ENCODE measurements around the gene SYNPO2L.

DNA sequence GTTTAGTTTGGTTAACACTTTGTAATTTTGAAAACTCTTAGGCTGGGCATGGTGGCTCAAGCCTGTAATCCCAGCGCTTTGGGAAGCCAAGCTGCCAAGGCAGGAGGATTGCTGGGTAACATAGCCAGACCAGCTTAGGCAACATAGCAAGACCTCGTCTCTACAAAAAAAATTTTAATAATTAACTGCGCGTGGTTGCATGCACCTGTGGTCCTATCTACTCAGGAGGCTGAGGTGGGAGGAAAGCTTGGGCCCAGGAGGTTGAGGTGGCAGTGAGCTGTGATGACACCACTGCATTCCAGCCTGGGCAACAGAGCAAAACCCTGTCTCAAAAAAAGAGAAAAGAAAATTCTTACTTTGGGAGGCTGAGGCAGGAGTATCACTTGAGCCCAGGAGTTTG is 32.8 kb downstream of the SYNPO2L start:
- TF ChIP-seq ZNF565 (CRISPR knock-in tag; conservative IDR thresholded peaks at IDR 0.05; ENCODE audit: low read depth) (no peak), CSRNP3 (CRISPR knock-in tag; IDR thresholded peaks at IDR 0.05) (no peak), RARB (CRISPR knock-in tag; IDR thresholded peaks at IDR 0.05) (no peak), TOX (CRISPR knock-in tag; IDR thresholded peaks at IDR 0.05; ENCODE audit: borderline replicate concordance) (no peak), ZFP3 (CRISPR knock-in tag; IDR thresholded peaks at IDR 0.05) (no peak)
- TF ChIP-seq, protein P1, sequence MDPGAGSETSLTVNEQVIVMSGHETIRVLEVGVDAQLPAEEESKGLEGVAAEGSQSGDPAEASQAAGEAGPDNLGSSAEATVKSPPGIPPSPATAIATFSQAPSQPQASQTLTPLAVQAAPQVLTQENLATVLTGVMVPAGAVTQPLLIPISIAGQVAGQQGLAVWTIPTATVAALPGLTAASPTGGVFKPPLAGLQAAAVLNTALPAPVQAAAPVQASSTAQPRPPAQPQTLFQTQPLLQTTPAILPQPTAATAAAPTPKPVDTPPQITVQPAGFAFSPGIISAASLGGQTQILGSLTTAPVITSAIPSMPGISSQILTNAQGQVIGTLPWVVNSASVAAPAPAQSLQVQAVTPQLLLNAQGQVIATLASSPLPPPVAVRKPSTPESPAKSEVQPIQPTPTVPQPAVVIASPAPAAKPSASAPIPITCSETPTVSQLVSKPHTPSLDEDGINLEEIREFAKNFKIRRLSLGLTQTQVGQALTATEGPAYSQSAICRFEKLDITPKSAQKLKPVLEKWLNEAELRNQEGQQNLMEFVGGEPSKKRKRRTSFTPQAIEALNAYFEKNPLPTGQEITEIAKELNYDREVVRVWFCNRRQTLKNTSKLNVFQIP (CRISPR knock-in tag; IDR thresholded peaks at IDR 0.05; ENCODE audit: borderline replicate concordance, low read depth) = no peak

Data from SK-N-SH treated with all-trans-retinoic acid at 6 μM for 48 hours (cell line).